AG04450 (cell line): Measurements from ENCODE around the gene ARFIP1. TPM values are rescaled to one million over a fixed set of nuclear protein-coding genes. Genes with fewer than 3 reads are reported as not detected.
"Not testable (repeated sequence)": the region's sequence is repeated elsewhere in the genome, so short reads cannot be mapped to it uniquely, and the experiment has no call there.

Experiments used
- CTCF ChIA-PET: fragments of 300-600, 350-600 bp; formaldehyde crosslinking; extraction: SDS; loops from one replicate; lab custom pipeline; 2022; ENCODE audit warnings: antibody characterized with exemption, inconsistent platforms; lab: Charles Lee
- POLR2A ChIA-PET: fragments of 350-600 bp; formaldehyde crosslinking; extraction: SDS; loops from one replicate; lab custom pipeline; 2021; ENCODE audit warnings: antibody characterized with exemption, inconsistent platforms; lab: Yijun Ruan, JAX
- DNase-seq: peaks from one replicate; pipeline ENCODE4 v3.0.0-alpha.2; 2011; ENCODE audit warnings: low read depth, low spot score
- H3K27ac ChIP-seq: one replicate; pipeline ENCODE4 v1.5.1; 2012; ENCODE audit warnings: low read depth, low read length, control low read depth
- H3K27me3 ChIP-seq: one replicate; pipeline ENCODE4 v1.6.0; 2012; ENCODE audit warnings: low read length; ENCODE audit not compliant: control insufficient read depth, insufficient read depth
- H3K4me3 ChIP-seq: 2 replicates; pipeline ENCODE4 v1.5.1; 2011; ENCODE audit warnings: mild to moderate bottlenecking, low read depth, low read length, control low read depth
- H3K9me3 ChIP-seq: 2 replicates; pipeline ENCODE4 v1.5.1; 2012; ENCODE audit warnings: low read length; ENCODE audit not compliant: control insufficient read depth, insufficient read depth
- CTCF ChIP-seq: IDR thresholded peaks from 2 replicates; pipeline ENCODE4 v1.5.1; 2011; ENCODE audit warnings: low read depth, low read length, control low read depth, inconsistent platforms
- polyA plus RNA-seq: library from polyadenylated mRNA; depleted of rRNA; stranded (reverse); fragments of >200 nt; gene quantifications from 2 replicates; pipeline ENCODE4 v1.2.3, GENCODE V29; 2011

The ARFIP1 gene
- polyA plus RNA-seq, 1 experiment, result 42.0 TPM

- ChIA-PET CTCF (no interaction called here), POLR2A (no interaction called here)
- Histone ChIP-seq H3K4me3 (no peak overlapping the region), H3K27ac (no peak overlapping the region), H3K27me3 (no peaks in the 10 kb centered on the region), H3K9me3 (peaks cover 3% of the 10 kb centered on the region; the same call in 1 of the 2 replicates)
- TF ChIP-seq CTCF, result no peak
- DNase-seq, result no peak
Measured at GRCh38 chr4:152831416-152831815, 51.7 kb downstream of the ARFIP1 start.

- no peak for DNase-seq
- TF ChIP-seq CTCF, result no peak
- peaks cover 5% of the 10 kb centered on the region for H3K9me3 ChIP-seq
- POLR2A ChIA-PET, result no interaction called here
- H3K27ac ChIP-seq, result no peak overlapping the region
- no peak overlapping the region for H3K4me3 ChIP-seq
- no peaks in the 10 kb centered on the region for H3K27me3 ChIP-seq
- CTCF ChIA-PET, result no interaction called here
Measured at GRCh38 chr4:152836936-152837335, 57.2 kb downstream of the ARFIP1 start.

GRCh38 chr4:152839729-152840128 lies 60.0 kb downstream of the ARFIP1 start:
- H3K27me3 ChIP-seq, H3K9me3 ChIP-seq, H3K4me3 ChIP-seq, POLR2A ChIA-PET, DNase-seq, H3K27ac ChIP-seq: not testable (repeated sequence)
- CTCF ChIA-PET, result interaction anchor here (1.0 kb wide), 1 partner anchor 244 kb away, joined by 3 read pairs; no protein-coding TSS in a partner anchor

GRCh38 chr4:152843481-152844090 lies 63.8 kb downstream of the ARFIP1 start:
- ChIA-PET POLR2A (no interaction called here), CTCF (interaction anchor here (1.0 to 3.2 kb wide), 3 partner anchors 239 to 284 kb away, joined by 3 to 14 read pairs (median 6); no protein-coding TSS in a partner anchor)

GRCh38 chr4:152847376-152847775 lies 67.6 kb downstream of the ARFIP1 start:
- ChIA-PET POLR2A (interaction anchor here (0.7 kb wide), 1 partner anchor 236 kb away, joined by 3 read pairs; no protein-coding TSS in a partner anchor), CTCF (interaction anchor here (0.7 to 7.2 kb wide), 18 partner anchors 8 to 346 kb away, joined by 3 to 148 read pairs (median 5); no protein-coding TSS in a partner anchor)
- DNase-seq, result no peak
- H3K4me3 ChIP-seq, result no peak overlapping the region
- H3K27ac ChIP-seq, result no peak overlapping the region
- H3K27me3 ChIP-seq, result no peaks in the 10 kb centered on the region
- peaks cover 3% of the 10 kb centered on the region; the same call in 1 of the 2 replicates for H3K9me3 ChIP-seq
- TF ChIP-seq CTCF, result no peak

More at GRCh38 chr4:152843481-152844090, 63.8 kb downstream of the ARFIP1 start:
- Histone ChIP-seq H3K9me3 (peaks cover 5% of the 10 kb centered on the region), H3K4me3 (no peak overlapping the region), H3K27ac (no peak overlapping the region), H3K27me3 (no peaks in the 10 kb centered on the region)
- TF ChIP-seq CTCF, result no peak
- no peak for DNase-seq
